ENCODE results near the gene ATCAY. TPM values are rescaled to one million over a fixed set of nuclear protein-coding genes. Genes with fewer than 3 reads are reported as not detected.

ATCAY gene
- total and polyA plus RNA-seq, 2 of the 4 experiments (the other 2 are of a cell fraction), result 0.31 to 0.36 TPM

DNA sequence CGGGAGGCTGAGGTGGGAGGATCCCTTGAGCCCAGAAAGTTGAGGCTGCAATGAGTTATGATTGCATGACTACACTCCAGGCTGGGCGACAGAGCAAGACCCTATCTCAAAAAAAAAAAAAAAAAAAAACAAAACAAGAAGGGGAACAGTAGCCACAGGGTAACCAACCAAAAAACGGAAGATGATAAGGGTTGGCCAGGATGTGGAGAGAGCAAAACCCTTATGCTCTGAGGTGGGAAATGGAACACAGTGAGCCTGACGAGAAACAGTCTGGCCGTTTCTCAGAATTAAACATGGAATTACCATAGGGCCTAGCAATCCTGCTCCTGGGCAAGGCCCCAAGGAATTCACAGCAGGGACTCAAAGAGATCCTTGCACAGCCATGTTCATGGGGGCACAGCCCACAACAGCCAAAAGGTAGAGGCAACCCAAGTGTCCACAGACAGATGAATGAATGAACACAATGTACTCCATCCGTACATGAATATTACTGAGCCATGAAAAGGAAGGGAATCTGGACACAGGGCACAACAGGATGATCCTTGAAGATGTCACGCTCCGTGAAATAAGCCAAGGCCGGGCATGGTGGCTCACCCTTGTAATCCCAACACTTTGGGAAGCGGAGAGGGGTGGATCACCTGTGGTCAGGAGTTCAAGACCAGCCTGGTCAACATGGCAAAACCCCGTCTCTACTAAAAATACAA is 63.7 kb downstream of the ATCAY start:
- Histone ChIP-seq H3K4me2 (ENCODE audit: low read depth, low read length) (no peak overlapping the region), H3K27me3 (ENCODE audit: control insufficient read depth, insufficient read depth, low read length) (no peaks in the 10 kb centered on the region), H2AK5ac (ENCODE audit: low read depth, low read length) (no peak overlapping the region), H3K56ac (ENCODE audit: extremely low read depth, insufficient read depth, low read length) (no peak overlapping the region), H3K36me3 (ENCODE audit: control insufficient read depth, insufficient read depth, low read length) (no peaks in the 10 kb centered on the region), H2BK20ac (ENCODE audit: low read depth, low read length) (no peak overlapping the region), H2AK9ac (replicated peaks; ENCODE audit: low read depth, low read length, poor library complexity) (no peak overlapping the region), H3K4me3 (ENCODE audit: insufficient read depth, low read depth, low read length) (no peak overlapping the region), H2AFZ (replicated peaks; ENCODE audit: low read length, poor library complexity) (no peak overlapping the region), H3K4me1 (ENCODE audit: control insufficient read depth, insufficient read depth, low read length) (no peaks in the 10 kb centered on the region), H2BK120ac (ENCODE audit: low read depth, low read length) (no peak overlapping the region), H2BK15ac (ENCODE audit: low read depth, low read length) (no peak overlapping the region), H3K79me1 (ENCODE audit: low read depth in 1 of 2, low read length in 2 of 2) (no peaks in the 10 kb centered on the region), H3K4ac (ENCODE audit: low read depth, low read length) (no peak overlapping the region), H3K18ac (ENCODE audit: low read depth, low read length) (no peak overlapping the region), H3K27ac (ENCODE audit: insufficient read depth, low read length) (no peak overlapping the region), H4K20me1 (ENCODE audit: insufficient read depth, low read length) (no peaks in the 10 kb centered on the region), H4K5ac (ENCODE audit: low read depth, low read length) (no peak overlapping the region), H3K9me3 (ENCODE audit: control insufficient read depth, insufficient read depth, low read length) (no peaks in the 10 kb centered on the region), H4K91ac (ENCODE audit: insufficient read depth, low read depth, low read length) (no peak overlapping the region), H4K8ac (ENCODE audit: low read depth in 2 of 2, low read length in 2 of 2) (no peak overlapping the region), H2BK5ac (ENCODE audit: low read depth, low read length, poor library complexity, severe bottlenecking) (no peak overlapping the region), H3K23ac (ENCODE audit: low read depth, low read length) (no peak overlapping the region), H3K14ac (replicated peaks; ENCODE audit: low read depth, low read length) (no peak overlapping the region), H3K9me1 (ENCODE audit: insufficient read depth, low read length) (no peaks in the 10 kb centered on the region), H3K9ac (ENCODE audit: low read depth, low read length) (no peak overlapping the region)
- CTCF ChIA-PET, result no interaction called here
- no TSS peak for BruUV-seq (replicated peaks)
- no peak for DNase-seq
- dilution Hi-C loops (cut with HindIII; ENCODE audit: low sequenced_read_pairs, unreplicated experiment) (no loop called here), in situ Hi-C loops (cut with MboI; ENCODE audit: low sequenced_read_pairs) (no loop called here), intact Hi-C loops (cut with micrococcal nuclease) (no loop called here)
- ATAC-seq (ENCODE audit: low read depth), result no peak
- TF ChIP-seq CHD1 (IDR thresholded peaks at IDR 0.05; ENCODE audit: low read depth, low read length) (no peak), NFE2L2 (IDR thresholded peaks at IDR 0.05; ENCODE audit: low read depth, low read length) (no peak), RCOR1 (IDR thresholded peaks at IDR 0.05; ENCODE audit: insufficient replicate concordance, low read length) (no peak), BHLHE40 (IDR thresholded peaks at IDR 0.05; ENCODE audit: low read depth, low read length) (no peak), SMC3 (IDR thresholded peaks at IDR 0.05; ENCODE audit: low read depth, low read length) (no peak), FOS (IDR thresholded peaks at IDR 0.05; ENCODE audit: low read depth, low read length) (no peak), MAZ (IDR thresholded peaks at IDR 0.05; ENCODE audit: borderline replicate concordance, low read depth, low read length) (no peak)
- TF ChIP-seq, protein P1, sequence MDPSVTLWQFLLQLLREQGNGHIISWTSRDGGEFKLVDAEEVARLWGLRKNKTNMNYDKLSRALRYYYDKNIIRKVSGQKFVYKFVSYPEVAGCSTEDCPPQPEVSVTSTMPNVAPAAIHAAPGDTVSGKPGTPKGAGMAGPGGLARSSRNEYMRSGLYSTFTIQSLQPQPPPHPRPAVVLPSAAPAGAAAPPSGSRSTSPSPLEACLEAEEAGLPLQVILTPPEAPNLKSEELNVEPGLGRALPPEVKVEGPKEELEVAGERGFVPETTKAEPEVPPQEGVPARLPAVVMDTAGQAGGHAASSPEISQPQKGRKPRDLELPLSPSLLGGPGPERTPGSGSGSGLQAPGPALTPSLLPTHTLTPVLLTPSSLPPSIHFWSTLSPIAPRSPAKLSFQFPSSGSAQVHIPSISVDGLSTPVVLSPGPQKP (IDR thresholded peaks at IDR 0.05; ENCODE audit: borderline replicate concordance, low read depth, low read length), result no peak
- TF ChIP-seq, protein P2, sequence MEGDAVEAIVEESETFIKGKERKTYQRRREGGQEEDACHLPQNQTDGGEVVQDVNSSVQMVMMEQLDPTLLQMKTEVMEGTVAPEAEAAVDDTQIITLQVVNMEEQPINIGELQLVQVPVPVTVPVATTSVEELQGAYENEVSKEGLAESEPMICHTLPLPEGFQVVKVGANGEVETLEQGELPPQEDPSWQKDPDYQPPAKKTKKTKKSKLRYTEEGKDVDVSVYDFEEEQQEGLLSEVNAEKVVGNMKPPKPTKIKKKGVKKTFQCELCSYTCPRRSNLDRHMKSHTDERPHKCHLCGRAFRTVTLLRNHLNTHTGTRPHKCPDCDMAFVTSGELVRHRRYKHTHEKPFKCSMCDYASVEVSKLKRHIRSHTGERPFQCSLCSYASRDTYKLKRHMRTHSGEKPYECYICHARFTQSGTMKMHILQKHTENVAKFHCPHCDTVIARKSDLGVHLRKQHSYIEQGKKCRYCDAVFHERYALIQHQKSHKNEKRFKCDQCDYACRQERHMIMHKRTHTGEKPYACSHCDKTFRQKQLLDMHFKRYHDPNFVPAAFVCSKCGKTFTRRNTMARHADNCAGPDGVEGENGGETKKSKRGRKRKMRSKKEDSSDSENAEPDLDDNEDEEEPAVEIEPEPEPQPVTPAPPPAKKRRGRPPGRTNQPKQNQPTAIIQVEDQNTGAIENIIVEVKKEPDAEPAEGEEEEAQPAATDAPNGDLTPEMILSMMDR (conservative IDR thresholded peaks at IDR 0.05; ENCODE audit: low read depth, low read length), result no peak
- POLR2A ChIA-PET (ENCODE audit: unreplicated experiment), result no interaction called here
- WGBS, 2 experiments (ENCODE audit: extremely low coverage in 2 of 2, insufficient read length in 1 of 2), result no CpG with 5 or more reads among the region's 11 CpGs
